HG02763 (cell line): ENCODE measurements around the gene IFFO2.
"Not testable (repeated sequence)": the region's sequence is repeated elsewhere in the genome, so short reads cannot be mapped to it uniquely, and the experiment has no call there.

ENCODE experiments used
- ATAC-seq: cut with Tn5 transposase; IDR thresholded peaks from one replicate; pipeline ENCODE4 v1.9.1; 2021; ENCODE audit warnings: mild to moderate bottlenecking, moderate library complexity; ENCODE audit not compliant: unreplicated experiment

IFFO2 gene

GRCh38 chr1:18878538-18879214, 77.8 kb downstream of the IFFO2 start:
- no peak for ATAC-seq

GRCh38 chr1:18877282-18877681, 79.2 kb downstream of the IFFO2 start:
- no peak for ATAC-seq

DNA sequence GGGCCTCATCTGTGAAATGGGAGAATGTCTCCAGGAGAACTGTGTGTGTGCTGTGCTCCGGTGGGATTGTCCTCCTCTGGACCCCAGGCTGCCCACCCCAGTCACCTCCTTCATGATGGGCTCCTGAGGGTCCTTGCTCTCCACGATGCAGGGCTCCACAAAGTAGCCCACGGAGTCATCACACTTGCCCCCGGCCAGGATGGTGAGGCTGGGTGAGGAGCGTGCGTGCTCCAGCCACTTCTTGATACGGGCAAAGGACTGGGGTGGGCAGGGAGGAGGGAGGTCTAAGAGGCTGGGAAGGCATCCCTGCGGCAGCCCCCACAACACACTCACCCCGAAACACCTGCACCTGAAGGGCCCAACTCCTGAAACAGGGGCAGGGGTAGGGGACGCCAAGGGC, 80.3 kb downstream of the IFFO2 start:
- no peak for ATAC-seq

DNA sequence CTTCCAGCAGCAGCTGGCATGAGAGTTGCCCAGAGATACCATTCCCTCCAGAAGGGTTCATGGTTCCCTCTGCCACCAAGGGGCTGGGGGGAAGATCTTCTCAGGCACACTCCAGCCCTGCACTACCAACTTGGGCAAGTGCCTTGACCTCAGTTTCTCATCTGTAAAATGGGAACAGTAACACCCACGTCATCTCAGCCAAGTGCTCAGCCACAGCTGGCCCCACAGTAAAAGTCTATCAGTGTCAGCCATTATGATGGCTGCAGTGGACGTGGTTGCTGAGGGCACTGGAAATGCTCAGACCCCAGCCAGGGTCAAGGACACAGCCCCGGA, 80.7 kb downstream of the IFFO2 start:
- ATAC-seq: no peak

DNA sequence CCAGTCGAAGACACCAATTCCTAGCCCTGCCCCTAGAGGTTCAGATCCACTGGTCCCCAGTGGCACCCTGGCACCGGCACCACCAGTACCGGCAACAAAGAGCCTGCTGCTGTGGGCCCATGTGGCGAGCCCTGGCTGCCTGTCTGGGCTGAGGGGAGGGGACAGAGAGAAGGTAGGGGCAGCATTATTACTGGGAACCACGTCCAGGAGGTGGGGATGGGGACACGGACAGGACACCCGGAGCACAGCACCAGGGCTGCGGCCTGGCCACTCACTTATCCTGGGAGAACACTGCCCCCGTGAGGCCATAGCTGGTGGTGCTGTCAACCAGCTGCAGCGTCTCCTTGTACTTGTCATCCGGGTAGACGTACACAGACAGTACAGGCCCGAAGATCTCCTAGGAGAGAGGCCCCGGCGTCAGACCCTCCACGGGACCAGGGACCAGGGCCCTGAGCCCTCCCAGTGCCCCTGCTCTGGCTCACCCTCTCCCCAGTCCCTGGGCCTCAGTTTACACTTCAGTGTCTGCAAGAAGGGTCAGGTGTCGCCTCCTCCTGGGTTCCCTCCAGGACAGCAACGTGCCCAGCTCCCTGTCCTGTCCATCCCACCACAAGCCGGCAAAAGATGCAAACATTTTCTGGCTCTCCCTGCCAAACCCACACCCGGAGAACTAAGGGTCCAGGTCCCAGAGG, 81.2 kb downstream of the IFFO2 start:
- ATAC-seq: no peak

GRCh38 chr1:18874600-18874999, 81.9 kb downstream of the IFFO2 start:
- ATAC-seq: no peak

GRCh38 chr1:18874036-18874435, 82.4 kb downstream of the IFFO2 start:
- ATAC-seq: no peak

GRCh38 chr1:18872071-18872611, 84.3 kb downstream of the IFFO2 start:
- no peak for ATAC-seq

DNA sequence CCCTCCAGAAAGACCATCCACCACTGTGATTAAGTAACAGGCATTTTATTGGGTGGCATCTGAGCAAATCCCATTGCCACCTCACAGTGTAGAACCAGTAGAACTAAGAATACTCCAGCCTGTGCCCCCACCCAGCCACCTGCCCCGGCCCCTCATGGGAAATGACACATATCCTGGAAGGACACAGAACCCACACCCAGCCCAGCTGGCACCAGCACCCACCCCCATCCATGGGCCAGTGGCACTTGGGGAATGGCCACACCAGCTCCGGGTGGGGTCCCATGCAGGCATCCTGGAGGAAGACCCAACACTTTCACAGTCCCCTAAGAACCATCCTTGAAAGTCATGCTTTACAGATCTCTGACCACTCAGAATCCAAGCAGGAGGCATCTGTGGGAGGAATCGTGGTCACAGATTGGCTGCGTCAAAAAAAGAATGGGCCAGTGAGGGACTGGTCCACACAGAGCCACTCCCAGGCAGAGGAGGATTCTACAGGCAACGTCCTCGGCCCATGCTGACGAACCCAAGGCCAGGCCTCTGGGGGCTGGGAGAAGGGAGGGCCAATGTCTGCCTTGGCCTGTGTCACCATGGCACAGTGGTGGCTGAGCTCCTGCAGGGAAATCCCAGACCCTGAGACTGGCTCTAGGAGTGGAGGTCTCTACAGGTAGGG, 84.9 kb downstream of the IFFO2 start:
- no peak for ATAC-seq

DNA sequence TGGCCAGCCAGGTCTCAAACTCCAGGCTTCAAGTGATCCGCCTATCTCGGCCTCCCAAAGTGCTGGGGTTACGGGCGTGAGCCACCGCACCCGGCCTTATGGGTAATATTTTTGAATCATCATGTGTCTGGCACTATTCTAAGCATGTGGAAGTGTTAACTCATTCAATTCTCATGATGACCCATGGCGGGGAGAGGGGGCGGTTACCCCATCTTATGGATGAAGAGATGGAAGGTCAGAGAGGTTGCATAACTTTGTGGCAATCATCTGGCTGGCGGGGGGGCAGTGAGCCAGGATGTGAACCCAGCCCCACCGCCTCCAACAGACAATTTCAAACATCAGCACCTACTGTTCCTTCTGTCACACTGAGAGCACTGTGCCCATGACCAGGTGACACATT, 85.5 kb downstream of the IFFO2 start:
- ATAC-seq: no peak

GRCh38 chr1:18870595-18870865, 85.9 kb downstream of the IFFO2 start:
- not testable (repeated sequence) for ATAC-seq

DNA sequence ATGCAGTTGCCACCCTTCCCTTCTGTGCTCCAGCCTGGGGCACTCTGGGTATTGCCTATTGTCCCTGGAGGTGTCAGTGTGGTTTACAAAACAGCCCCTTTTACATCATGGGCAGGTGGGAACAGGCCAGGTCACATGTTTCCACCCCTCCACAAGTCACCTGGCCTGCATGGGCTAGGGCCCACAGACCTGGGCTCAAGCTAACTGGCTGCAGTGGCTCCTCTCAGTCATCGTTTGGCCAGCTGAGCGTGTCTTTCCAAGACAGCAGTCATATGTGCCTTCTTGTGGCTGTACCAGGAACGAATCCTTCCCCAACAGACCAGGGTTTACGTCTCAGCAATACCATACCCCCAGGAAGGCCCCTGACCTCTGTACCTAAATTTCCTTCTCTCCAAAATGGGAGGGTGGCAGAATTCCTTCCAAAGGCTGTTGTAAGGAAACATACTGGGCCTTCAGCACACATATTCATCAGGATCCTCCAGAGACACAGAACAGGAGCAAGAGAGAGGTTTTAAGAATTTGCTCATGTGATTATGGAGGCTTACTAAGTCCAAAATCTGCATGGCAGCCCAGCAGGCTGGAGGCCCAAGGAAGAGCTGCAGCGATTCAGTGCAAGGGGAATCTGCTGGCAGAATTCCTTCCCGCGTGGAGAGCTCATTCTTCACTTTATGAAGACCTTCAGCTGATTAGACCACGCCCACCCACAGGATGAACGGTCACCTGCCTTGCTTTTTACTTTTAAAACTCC, 86.5 kb downstream of the IFFO2 start:
- ATAC-seq: no peak

DNA sequence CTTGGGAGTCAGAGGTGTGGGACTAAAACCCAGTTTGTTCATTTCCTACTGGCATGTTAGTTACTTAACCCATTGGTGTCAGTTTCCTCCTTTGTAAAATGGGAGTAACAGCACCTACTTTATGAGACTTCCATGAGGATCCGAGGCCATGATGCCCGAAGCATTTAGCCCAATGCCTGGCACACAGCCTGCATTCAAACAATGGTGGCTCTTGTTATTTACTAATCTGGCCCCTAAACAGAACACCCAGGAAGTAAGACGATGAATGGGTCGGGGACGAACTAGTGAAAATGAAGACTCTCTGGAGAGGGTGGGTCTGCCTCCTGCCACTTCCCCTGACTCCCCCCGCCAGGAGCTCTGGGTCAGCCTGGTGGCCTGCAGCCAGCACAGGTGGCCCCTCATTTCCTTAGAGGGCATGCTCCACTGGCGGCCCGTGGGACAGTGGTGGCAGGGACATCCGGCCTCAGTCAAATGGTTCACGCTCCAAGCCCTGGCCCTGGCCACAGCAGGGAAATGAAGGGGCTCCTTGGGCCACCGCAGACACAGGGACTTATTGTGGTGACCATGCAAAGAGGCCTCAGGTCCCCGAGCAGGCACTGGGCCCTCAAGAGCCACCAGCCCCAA, 87.6 kb downstream of the IFFO2 start:
- no peak for ATAC-seq

GRCh38 chr1:18868354-18868753, 88.1 kb downstream of the IFFO2 start:
- ATAC-seq: no peak

- no peak for ATAC-seq
Observed at GRCh38 chr1:18866846-18867245, 89.6 kb downstream of the IFFO2 start.

DNA sequence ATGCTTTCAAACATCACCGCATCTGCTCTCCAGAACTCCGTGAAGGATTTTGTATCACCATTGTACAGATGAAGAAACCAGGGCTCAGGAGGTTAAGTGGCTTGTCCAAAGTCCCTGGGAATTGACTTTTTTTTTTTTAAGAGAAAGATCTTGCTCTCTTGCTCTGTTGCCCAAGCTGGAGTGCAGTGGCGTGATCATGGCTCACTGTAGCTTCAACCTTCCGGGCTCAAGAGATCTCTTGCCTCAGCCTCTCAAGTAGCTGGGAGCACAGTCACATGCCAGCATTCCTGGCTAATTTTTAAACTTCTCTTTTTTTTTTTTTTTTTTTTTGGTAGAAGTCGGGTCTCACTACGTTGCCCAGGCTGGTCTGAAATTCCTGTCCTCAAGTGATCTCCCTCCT, 90.2 kb downstream of the IFFO2 start:
- no peak for ATAC-seq

DNA sequence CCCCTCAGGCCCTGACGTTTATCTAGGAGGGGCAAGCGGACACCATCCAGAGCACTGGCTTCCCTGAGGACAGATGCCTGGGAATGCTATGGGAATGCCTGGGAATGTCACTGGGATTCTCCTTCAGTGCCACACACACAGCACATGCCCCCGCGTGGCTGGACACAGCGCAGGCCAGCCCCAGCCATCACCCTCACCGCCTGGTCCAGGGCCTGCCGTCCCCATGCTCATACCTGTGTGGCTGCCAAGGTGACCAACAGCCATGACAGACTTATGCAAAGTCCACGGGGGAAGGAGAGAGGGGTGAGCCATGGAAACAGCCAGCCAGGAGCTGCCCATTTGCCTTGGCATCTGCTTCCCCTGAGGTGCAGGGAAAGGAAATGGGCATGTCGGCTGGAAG, 91.3 kb downstream of the IFFO2 start:
- no peak for ATAC-seq

DNA sequence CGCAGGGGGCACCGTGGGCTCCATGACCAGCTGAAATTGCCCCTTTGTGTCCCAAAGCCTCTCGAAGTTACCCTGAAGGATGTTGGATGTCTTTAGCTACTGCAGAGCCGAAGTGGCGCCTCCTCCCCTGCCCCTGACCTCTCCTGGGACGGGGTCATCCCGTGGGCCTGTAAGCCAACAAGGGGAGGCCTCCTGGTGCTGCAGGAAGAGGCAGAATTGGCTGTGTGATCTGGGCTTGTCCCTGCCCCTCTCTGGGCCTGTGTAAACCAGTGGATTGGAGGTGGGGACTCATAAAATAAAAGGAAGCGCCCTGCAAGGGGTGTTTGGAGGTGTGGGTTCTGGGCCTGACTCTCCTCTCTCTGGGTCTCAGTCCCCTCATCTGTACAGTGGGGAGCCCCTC, 94.9 kb downstream of the IFFO2 start:
- ATAC-seq: no peak

DNA sequence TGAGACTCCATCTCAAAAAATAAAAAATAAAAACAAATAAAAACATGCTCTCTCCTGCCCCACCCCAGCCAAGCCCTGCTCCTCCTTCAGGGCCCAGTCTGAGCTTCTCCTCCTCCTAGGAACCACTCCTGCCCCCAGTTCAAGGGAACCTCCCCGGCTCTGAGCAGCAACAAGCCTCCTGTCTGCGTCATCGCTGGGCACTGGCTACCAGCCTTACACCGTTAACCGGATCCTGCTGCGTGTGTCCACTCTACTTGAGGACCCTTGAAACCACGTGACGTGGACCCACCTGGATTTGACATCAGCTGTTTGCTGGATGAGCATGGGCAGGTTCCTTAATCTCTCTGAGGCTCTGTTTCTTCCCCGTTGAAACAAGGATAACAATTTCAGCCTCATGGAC, 95.4 kb downstream of the IFFO2 start:
- no peak for ATAC-seq

DNA sequence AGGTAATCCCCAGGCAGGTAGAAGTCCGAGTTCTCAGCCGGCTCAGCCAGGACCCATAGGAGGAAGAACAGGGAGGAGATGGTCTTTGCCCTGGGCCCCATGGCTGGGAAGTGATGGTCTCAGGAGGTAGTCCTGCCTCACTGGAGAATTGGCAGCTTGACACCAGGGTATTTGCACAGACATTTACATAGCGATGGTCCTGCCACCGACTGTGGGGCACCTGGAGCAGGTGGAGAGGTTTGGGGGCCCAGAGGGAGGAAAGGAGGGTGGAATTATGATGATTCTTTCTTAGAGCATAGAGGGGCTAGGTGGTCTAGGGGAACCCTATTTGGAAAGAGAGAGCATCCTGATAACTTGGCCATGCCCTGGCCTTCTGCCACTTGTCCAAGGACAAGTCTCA, 96.9 kb downstream of the IFFO2 start, which contains the start of gene TAS1R2:
Gene TAS1R2 (minus strand): TSS at position 101 of the 400 bp plus-strand sequence. CDS start 0 bp downstream, at position 101.
- no peak for ATAC-seq

DNA sequence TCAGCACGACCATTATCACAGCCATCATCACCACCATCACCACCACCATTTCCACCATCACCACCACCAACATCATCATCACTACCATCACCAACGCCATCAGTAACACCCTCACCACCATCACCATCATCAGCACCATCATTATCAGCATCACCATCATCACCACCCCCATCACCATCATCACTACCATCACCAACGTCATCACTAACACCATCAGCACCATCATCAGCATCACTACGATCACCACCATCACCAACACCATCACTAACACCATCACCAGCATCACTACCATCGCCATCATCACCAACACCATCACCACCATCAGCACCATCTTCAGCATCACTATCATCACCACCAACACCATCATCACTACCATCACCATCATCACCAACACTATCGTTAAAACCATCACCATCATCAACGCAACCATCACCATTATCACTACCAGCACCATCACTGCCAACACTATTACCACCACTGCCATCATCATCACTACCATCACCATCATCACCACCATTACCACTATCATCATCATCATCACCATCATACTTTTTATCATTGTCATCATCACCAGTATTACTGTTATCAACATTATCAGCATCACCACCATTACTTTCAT, 98.3 kb downstream of the IFFO2 start:
- ATAC-seq: no peak
